Aorta (tissue), 5 donors: Measurements from ENCODE around the gene MCTP2. TPM values are rescaled to one million over a fixed set of nuclear protein-coding genes. Genes with fewer than 3 reads are reported as not detected.

ENCODE experiments used
- ATAC-seq: fragments of 200-7000 bp; cut with Tn5 transposase; one replicate; pipeline ENCODE4 v1.9.1; 2022; ENCODE audit warnings: moderate library complexity; ENCODE audit not compliant: low FRiP score
- DNase-seq, 2 donors: peaks; one replicate each; pipeline ENCODE4 v3.0.0-alpha.2; 2020
- H3K27ac ChIP-seq, 2 donors: one replicate each; pipeline ENCODE4 v1.5.1; 2013; ENCODE audit warnings: low read length in 2 of 2, mild to moderate bottlenecking in 2 of 2, moderate library complexity in 2 of 2, control low read depth in 1 of 2, inconsistent platforms in 1 of 2, low read depth in 1 of 2
- H3K27me3 ChIP-seq, 2 donors: one replicate each; pipeline ENCODE4 v1.6.1; 2013; ENCODE audit warnings: control low read depth in 1 of 2, low read length in 1 of 2, mild to moderate bottlenecking in 1 of 2, moderate library complexity in 1 of 2; ENCODE audit not compliant: insufficient read depth in 2 of 2, control insufficient read depth in 1 of 2
- H3K36me3 ChIP-seq, 2 donors: one replicate each; pipeline ENCODE4 v1.6.1; 2013; ENCODE audit warnings: control low read depth in 1 of 2, low read length in 1 of 2, mild to moderate bottlenecking in 1 of 2; ENCODE audit not compliant: insufficient read depth in 2 of 2, control insufficient read depth in 1 of 2
- H3K4me1 ChIP-seq, 2 donors: one replicate each; pipeline ENCODE4 v1.6.1; 2013; ENCODE audit warnings: low read length in 2 of 2, control low read depth in 1 of 2, mild to moderate bottlenecking in 1 of 2, moderate library complexity in 1 of 2; ENCODE audit not compliant: insufficient read depth in 2 of 2, control insufficient read depth in 1 of 2
- H3K4me3 ChIP-seq, 2 donors: one replicate each; pipeline ENCODE4 v1.5.1; 2013; ENCODE audit warnings: low read length in 2 of 2, control low read depth in 1 of 2, mild to moderate bottlenecking in 1 of 2
- H3K9me3 ChIP-seq: one replicate; pipeline ENCODE4 v1.6.1; 2013; ENCODE audit warnings: mild to moderate bottlenecking, low read length; ENCODE audit not compliant: control insufficient read depth
- WGBS, 2 donors: extraction: QIAGEN DNeasy Blood & Tissue Kit; methylation state at CpG; one replicate each; pipeline ENCODE4 v1.1.7; 2013; 5-methylcytosine and 5-hydroxymethylcytosine counted together
- intact Hi-C, 2 donors: fragments of 100-400 bp; cut with DNase I; formaldehyde crosslinking; loops; one replicate each; pipeline versions ENCODE4 v1.14.2 to v1.15.0; 2022
- polyA plus RNA-seq, 2 donors: library from polyadenylated mRNA; stranded (reverse); fragments of 200-250 nt; gene quantifications; one replicate each; pipeline ENCODE4 v1.2.3, GENCODE V29; 2013
- total RNA-seq, 2 donors: library from RNA; stranded (reverse); fragmentation: NEBNext Ultra II Directional; extraction: Animal tissue kit (Norgen Biotek cat#: 25700); gene quantifications; one replicate each; pipeline ENCODE4 v1.2.1, GENCODE V29; 2021
- donor health status: healthy with polysubstance abuse.
- donor health status: Bipolar disorder and iron deficiency.
- donor health status: DM: no; HTN: no; CAD: no.
- donor health status: DM: no; HTN: no; CAD: no.
- donor health status: DM: yes; HTN: yes; CAD: no.

The MCTP2 gene
- total and polyA plus RNA-seq, 4 donors = 0.13 to 9.6 (median 4.3) TPM

DNA sequence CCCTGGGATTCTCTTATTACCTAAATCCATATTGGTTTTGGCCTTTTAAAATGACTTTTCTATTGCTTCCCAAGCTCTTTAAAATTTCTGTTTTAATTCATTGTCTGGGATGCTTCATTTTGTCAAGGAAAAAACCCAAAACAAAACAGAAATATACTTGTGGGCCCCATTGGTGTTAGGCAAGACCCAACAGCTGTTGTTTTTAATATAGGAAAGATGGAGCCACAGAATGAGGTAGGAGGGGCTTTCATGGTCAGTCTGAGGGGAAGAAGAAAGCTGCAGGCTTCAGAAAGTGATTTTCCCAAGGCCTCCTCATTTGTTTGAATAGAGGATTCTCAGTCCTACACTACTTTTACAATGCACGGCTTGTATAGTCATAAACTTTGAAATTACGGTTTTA is 180.5 kb downstream of the MCTP2 start:
- ATAC-seq = no peak
- no peaks in the 10 kb centered on the region for H3K27me3 ChIP-seq
- 92 to 97% methylated on average over 2 of the region's 2 CpGs for WGBS, 2 donors
- H3K4me1 ChIP-seq = no peaks in the 10 kb centered on the region
- DNase-seq = no peak
- no peaks in the 10 kb centered on the region for H3K9me3 ChIP-seq
- no peak overlapping the region for H3K27ac ChIP-seq
- intact Hi-C loops = no loop called here
- H3K4me3 ChIP-seq = no peak overlapping the region
- no peaks in the 10 kb centered on the region for H3K36me3 ChIP-seq

DNA sequence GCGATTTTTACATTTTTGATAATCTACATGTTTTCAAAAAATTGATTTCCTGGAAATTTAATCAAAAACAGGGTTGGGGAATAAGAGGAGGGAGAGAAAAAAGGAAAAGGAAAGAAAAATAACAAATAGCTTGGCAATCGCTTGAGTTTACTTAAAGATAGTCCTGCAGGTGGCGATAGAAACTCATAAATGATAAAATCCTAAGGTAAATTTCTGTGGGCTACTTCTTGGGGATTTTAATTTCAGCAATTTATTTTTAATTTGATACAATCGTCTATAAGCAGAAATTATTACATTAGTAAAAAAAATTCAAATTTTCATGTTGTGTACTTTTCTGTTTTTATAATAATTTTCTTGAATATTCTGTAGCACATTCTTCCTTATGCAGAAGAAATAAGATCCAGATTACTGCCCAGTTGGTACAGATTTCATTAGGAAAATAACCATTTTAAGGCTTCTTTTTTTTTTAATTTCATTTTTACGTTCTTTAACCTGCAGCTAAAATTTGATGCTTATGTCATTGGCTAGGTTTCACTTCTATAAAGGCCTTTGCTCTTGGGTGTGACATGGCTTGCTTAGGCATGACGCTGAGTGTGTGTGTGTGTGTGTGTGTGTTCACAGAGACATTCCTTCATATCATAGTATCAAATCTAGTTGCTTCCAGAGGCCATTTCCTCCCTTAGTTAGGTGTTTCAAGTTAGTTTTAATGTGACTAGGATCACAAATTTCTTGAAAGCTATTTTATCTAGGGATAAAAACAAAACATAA is 181.8 kb downstream of the MCTP2 start:
- WGBS, 2 donors = 47 to 48% methylated on average over 6 of the region's 6 CpGs
- Histone ChIP-seq H3K4me3 (no peak overlapping the region), H3K4me1 (no peaks in the 10 kb centered on the region), H3K36me3 (no peaks in the 10 kb centered on the region), H3K27me3 (no peaks in the 10 kb centered on the region), H3K27ac (no peak overlapping the region), H3K9me3 (no peaks in the 10 kb centered on the region)
- intact Hi-C loops = no loop called here
- DNase-seq (no peak), ATAC-seq (no peak)

GRCh38 chr15:94414916-94415315 is 183.6 kb downstream of the MCTP2 start:
- ATAC-seq (no peak), DNase-seq (no peak)
- no peak overlapping the region for H3K27ac ChIP-seq
- no peaks in the 10 kb centered on the region for H3K27me3 ChIP-seq
- no peaks in the 10 kb centered on the region for H3K36me3 ChIP-seq
- no peaks in the 10 kb centered on the region for H3K9me3 ChIP-seq
- H3K4me1 ChIP-seq = no peaks in the 10 kb centered on the region
- WGBS, 2 donors = 75 to 81% methylated on average over 2 of the region's 2 CpGs
- H3K4me3 ChIP-seq = no peak overlapping the region
- intact Hi-C loops = no loop called here

DNA sequence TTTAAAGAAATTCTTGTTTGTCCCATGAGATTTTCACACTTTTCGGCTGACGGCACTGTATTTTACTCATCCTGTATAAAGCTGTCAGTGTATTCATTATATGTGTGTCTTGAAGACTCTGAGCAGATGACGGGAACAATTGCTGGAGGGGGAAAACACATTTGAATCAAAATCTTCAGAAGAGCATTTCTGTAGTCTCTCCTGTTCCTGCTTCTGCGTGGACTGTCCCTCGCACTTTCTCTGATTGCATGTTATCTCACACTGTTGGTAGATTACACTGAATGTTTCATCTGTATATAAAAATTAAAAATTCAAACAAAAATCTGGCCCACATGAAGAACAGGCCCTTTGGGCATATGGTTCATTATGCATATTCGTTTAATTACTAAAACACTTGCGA is 184.9 kb downstream of the MCTP2 start:
- Histone ChIP-seq H3K9me3 (no peaks in the 10 kb centered on the region), H3K27me3 (no peaks in the 10 kb centered on the region), H3K36me3 (no peaks in the 10 kb centered on the region), H3K27ac (no peak overlapping the region), H3K4me3 (no peak overlapping the region), H3K4me1 (no peaks in the 10 kb centered on the region)
- intact Hi-C loops = no loop called here
- no peak for ATAC-seq
- WGBS, 2 donors = 95 to 96% methylated on average over 7 of the region's 7 CpGs
- DNase-seq = no peak

- Histone ChIP-seq H3K4me3 (no peak overlapping the region), H3K36me3 (no peaks in the 10 kb centered on the region), H3K4me1 (no peaks in the 10 kb centered on the region), H3K9me3 (no peaks in the 10 kb centered on the region), H3K27ac (no peak overlapping the region), H3K27me3 (no peaks in the 10 kb centered on the region)
- 85 to 87% methylated on average over 3 of the region's 3 CpGs for WGBS, 2 donors
- intact Hi-C loops = no loop called here
- DNase-seq = no peak
- no peak for ATAC-seq
Measured at GRCh38 chr15:94416820-94417219, 185.5 kb downstream of the MCTP2 start.

- Histone ChIP-seq H3K4me3 (no peak overlapping the region), H3K9me3 (no peaks in the 10 kb centered on the region), H3K27ac (no peak overlapping the region), H3K27me3 (no peaks in the 10 kb centered on the region), H3K36me3 (no peaks in the 10 kb centered on the region), H3K4me1 (no peaks in the 10 kb centered on the region)
- intact Hi-C loops = no loop called here
- ATAC-seq (no peak), DNase-seq (no peak)
- 8 to 13% methylated on average over 12 of the region's 12 CpGs for whole genome bisulfite sequencing, 2 donors
Measured at GRCh38 chr15:94417501-94418293, 186.3 kb downstream of the MCTP2 start.

- Histone ChIP-seq H3K9me3 (no peaks in the 10 kb centered on the region), H3K4me1 (no peaks in the 10 kb centered on the region), H3K36me3 (no peaks in the 10 kb centered on the region), H3K27ac (no peak overlapping the region), H3K4me3 (no peak overlapping the region), H3K27me3 (no peaks in the 10 kb centered on the region)
- WGBS, 2 donors = 32 to 52% methylated on average over 1 of the region's 1 CpG
- DNase-seq (no peak), ATAC-seq (no peak)
- intact Hi-C loops = no loop called here
Measured at GRCh38 chr15:94421706-94422105, 190.3 kb downstream of the MCTP2 start.

DNA sequence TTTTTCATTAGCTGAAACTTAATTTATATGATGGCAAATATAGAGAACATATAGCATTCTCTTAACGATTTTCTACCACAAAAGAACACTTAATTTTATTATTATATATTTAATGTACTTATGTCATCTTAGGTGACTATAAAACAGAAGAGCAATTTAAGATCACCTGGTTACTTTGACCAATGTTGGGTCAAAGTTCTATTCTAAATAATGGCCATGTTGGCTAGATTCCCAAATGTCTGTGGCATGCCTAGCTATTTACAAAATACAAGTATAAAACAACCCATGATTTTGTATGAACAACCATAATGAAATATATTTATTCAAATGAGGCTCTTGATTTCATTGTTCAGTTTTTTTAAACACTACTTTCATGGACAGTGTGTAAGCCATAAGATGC is 200.9 kb downstream of the MCTP2 start:
- no peak for DNase-seq
- 77 to 80% methylated on average over 1 of the region's 1 CpG for WGBS, 2 donors
- H3K4me3 ChIP-seq = no peak overlapping the region
- H3K36me3 ChIP-seq = no peaks in the 10 kb centered on the region
- H3K27me3 ChIP-seq = no peaks in the 10 kb centered on the region
- H3K9me3 ChIP-seq = no peaks in the 10 kb centered on the region
- H3K4me1 ChIP-seq = no peaks in the 10 kb centered on the region
- no peak overlapping the region for H3K27ac ChIP-seq
- no peak for ATAC-seq
- intact Hi-C loops = no loop called here

- no peaks in the 10 kb centered on the region for H3K36me3 ChIP-seq
- DNase-seq (no peak), ATAC-seq (no peak)
- WGBS, 2 donors = 80 to 87% methylated on average over 3 of the region's 3 CpGs
- H3K4me3 ChIP-seq = no peak overlapping the region
- no peaks in the 10 kb centered on the region for H3K27me3 ChIP-seq
- intact Hi-C loops = no loop called here
- no peaks in the 10 kb centered on the region for H3K4me1 ChIP-seq
- peaks cover 1% of the 10 kb centered on the region for H3K9me3 ChIP-seq
- H3K27ac ChIP-seq = no peak overlapping the region
Measured at GRCh38 chr15:94439158-94439557, 207.8 kb downstream of the MCTP2 start.
